HepG2 (cell line): ENCODE measurements around the gene LCAT. TPM values are rescaled to one million over a fixed set of nuclear protein-coding genes. Genes with fewer than 3 reads are reported as not detected.

Source experiments
- TOE1 ChIP-seq: sonication (generic); formaldehyde crosslinking; IDR thresholded peaks from 2 replicates; pipeline ENCODE4 v1.4.0; 2020; ENCODE audit warnings: mild to moderate bottlenecking, missing genetic modification reagents
- ZEB1 ChIP-seq: IDR thresholded peaks from 2 replicates; pipeline ENCODE4 v1.6.1; 2012; ENCODE audit warnings: mild to moderate bottlenecking, low read depth, inconsistent platforms; ENCODE audit not compliant: insufficient replicate concordance
- ZNF816 ChIP-seq: sonication (generic); formaldehyde crosslinking; IDR thresholded peaks from 2 replicates; pipeline ENCODE4 v1.8.0; 2022; ENCODE audit warnings: missing genetic modification reagents, mild to moderate bottlenecking, borderline replicate concordance
- polyA plus RNA-seq, 8 experiments: library from polyadenylated mRNA; depleted of rRNA in 3 of 8; stranded (reverse) in 7 of 8; unstranded in 1 of 8; fragments of >200 nt; fragmentation: Illumina TruSeq in 4 of 8; extraction: Trizol in 4 of 8; gene quantifications; 2 replicates each; pipeline versions ENCODE4 v1.2.1 to v1.2.3, GENCODE V29; 2011 to 2016; ENCODE audit warnings: low read depth in 4 of 8, missing spikeins in 1 of 8, mixed read lengths in 1 of 8; ENCODE audit not compliant: insufficient read depth in 1 of 8
- total RNA-seq, 5 experiments: library from RNA; depleted of rRNA; stranded (reverse); fragments of >200 nt; fragmentation: Illumina TruSeq; extraction: Trizol; gene quantifications; 2 replicates each; pipeline ENCODE4 v1.2.3, GENCODE V29; 2016; ENCODE audit warnings: low read depth in 1 of 5
- TF ChIP-seq, protein P1 (sequence below): sonication (generic); formaldehyde crosslinking; IDR thresholded peaks from 2 replicates; pipeline ENCODE4 v1.5.0; 2020; ENCODE audit warnings: missing genetic modification reagents
- TF ChIP-seq, protein P2 (sequence below): sonication (generic); formaldehyde crosslinking; conservative IDR thresholded peaks from 2 replicates; pipeline ENCODE4 v1.4.0; 2020; ENCODE audit warnings: missing genetic modification reagents
- TF ChIP-seq, protein P3 (sequence below): sonication (generic); formaldehyde crosslinking; IDR thresholded peaks from 2 replicates; pipeline ENCODE4 v1.4.0; 2020; ENCODE audit warnings: missing genetic modification reagents
- TF ChIP-seq, protein P4 (sequence below): sonication (generic); formaldehyde crosslinking; IDR thresholded peaks from 2 replicates; pipeline ENCODE4 v1.8.0; 2022; ENCODE audit warnings: mild to moderate bottlenecking, missing genetic modification reagents; ENCODE audit not compliant: insufficient replicate concordance
- TF ChIP-seq, protein P5 (sequence below): sonication (generic); formaldehyde crosslinking; IDR thresholded peaks from 2 replicates; pipeline ENCODE4 v1.4.0; 2020; ENCODE audit warnings: missing genetic modification reagents, borderline replicate concordance
- TF ChIP-seq, protein P6 (sequence below): sonication (generic); formaldehyde crosslinking; IDR thresholded peaks from 2 replicates; pipeline ENCODE4 v1.5.1; 2020; ENCODE audit warnings: missing genetic modification reagents, mild to moderate bottlenecking, borderline replicate concordance

The LCAT gene
- total and polyA plus RNA-seq, 2 of the 13 experiments (the other 11 are each of a cell fraction or from before 2014, with no cell fraction given) = 36.1 to 38.9 TPM

DNA sequence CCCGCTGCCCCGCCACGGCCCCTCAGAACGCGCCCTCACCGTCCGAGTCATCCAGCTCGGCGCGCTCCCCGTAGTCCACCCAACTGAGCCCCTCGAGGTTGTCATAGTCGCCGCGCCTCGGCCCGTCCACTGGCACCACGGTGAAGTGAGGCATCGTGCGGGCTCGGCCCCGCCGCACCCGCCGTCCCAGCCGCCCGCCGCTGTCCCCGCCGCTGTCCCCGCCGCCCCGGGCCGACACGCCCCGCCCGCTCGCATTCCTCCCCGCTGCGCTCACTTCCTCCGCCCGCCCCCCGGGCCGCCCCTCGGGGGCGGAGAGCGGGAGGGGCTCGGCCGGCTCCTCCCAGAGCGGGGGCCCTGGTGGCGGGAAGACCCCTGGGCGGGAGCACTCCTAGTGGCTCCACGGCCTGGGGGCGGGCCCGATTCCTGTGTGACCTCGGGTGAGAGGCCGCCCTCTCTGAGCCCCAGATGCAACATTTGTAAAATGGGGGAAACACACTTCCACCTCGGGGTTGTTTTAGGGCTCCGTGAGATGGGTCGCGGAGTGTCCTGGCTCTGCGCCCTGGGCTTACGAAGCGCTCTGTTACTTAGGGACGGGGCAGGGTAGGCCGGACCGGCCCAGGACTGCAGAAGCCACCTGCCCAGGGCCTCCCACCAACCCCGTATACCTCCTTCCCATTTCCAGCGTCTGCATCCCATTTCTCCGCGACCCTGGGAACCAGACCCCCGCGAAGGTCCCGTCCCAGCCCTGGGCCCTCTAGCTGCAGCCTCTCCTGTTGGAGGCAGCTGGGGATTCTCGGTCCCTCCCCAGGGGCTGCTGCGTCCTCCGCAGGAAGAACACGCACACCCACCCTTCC, 24.7 kb upstream of the LCAT start, which contains the start of gene SLC12A4 (continued):
- TF ChIP-seq, protein P1, sequence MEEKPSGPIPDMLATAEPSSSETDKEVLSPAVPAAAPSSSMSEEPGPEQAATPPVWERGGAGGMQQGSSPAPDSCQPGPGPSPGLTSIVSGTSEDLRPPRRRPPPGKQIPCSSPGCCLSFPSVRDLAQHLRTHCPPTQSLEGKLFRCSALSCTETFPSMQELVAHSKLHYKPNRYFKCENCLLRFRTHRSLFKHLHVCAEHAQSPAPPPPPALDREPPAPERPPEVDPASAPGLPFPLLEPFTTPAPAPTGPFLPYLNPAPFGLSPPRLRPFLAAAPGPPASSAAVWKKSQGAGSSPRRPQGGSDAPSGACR (CRISPR knock-in tag) = peak; percentile 75; the same call in 1 of the 2 replicates
- no peak for TF ChIP-seq TOE1 (CRISPR knock-in tag)
- TF ChIP-seq ZEB1 = no peak
- TF ChIP-seq, protein P2, sequence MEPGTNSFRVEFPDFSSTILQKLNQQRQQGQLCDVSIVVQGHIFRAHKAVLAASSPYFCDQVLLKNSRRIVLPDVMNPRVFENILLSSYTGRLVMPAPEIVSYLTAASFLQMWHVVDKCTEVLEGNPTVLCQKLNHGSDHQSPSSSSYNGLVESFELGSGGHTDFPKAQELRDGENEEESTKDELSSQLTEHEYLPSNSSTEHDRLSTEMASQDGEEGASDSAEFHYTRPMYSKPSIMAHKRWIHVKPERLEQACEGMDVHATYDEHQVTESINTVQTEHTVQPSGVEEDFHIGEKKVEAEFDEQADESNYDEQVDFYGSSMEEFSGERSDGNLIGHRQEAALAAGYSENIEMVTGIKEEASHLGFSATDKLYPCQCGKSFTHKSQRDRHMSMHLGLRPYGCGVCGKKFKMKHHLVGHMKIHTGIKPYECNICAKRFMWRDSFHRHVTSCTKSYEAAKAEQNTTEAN = 0 out of 2 replicates have a peak, but pooled peaks have one; percentile 15
- TF ChIP-seq, protein P3, sequence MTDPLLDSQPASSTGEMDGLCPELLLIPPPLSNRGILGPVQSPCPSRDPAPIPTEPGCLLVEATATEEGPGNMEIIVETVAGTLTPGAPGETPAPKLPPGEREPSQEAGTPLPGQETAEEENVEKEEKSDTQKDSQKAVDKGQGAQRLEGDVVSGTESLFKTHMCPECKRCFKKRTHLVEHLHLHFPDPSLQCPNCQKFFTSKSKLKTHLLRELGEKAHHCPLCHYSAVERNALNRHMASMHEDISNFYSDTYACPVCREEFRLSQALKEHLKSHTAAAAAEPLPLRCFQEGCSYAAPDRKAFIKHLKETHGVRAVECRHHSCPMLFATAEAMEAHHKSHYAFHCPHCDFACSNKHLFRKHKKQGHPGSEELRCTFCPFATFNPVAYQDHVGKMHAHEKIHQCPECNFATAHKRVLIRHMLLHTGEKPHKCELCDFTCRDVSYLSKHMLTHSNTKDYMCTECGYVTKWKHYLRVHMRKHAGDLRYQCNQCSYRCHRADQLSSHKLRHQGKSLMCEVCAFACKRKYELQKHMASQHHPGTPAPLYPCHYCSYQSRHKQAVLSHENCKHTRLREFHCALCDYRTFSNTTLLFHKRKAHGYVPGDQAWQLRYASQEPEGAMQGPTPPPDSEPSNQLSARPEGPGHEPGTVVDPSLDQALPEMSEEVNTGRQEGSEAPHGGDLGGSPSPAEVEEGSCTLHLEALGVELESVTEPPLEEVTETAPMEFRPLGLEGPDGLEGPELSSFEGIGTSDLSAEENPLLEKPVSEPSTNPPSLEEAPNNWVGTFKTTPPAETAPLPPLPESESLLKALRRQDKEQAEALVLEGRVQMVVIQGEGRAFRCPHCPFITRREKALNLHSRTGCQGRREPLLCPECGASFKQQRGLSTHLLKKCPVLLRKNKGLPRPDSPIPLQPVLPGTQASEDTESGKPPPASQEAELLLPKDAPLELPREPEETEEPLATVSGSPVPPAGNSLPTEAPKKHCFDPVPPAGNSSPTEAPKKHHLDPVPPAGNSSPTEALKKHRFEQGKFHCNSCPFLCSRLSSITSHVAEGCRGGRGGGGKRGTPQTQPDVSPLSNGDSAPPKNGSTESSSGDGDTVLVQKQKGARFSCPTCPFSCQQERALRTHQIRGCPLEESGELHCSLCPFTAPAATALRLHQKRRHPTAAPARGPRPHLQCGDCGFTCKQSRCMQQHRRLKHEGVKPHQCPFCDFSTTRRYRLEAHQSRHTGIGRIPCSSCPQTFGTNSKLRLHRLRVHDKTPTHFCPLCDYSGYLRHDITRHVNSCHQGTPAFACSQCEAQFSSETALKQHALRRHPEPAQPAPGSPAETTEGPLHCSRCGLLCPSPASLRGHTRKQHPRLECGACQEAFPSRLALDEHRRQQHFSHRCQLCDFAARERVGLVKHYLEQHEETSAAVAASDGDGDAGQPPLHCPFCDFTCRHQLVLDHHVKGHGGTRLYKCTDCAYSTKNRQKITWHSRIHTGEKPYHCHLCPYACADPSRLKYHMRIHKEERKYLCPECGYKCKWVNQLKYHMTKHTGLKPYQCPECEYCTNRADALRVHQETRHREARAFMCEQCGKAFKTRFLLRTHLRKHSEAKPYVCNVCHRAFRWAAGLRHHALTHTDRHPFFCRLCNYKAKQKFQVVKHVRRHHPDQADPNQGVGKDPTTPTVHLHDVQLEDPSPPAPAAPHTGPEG (CRISPR knock-in tag) = no peak; the same call in 1 of the 2 replicates
- TF ChIP-seq, protein P4, sequence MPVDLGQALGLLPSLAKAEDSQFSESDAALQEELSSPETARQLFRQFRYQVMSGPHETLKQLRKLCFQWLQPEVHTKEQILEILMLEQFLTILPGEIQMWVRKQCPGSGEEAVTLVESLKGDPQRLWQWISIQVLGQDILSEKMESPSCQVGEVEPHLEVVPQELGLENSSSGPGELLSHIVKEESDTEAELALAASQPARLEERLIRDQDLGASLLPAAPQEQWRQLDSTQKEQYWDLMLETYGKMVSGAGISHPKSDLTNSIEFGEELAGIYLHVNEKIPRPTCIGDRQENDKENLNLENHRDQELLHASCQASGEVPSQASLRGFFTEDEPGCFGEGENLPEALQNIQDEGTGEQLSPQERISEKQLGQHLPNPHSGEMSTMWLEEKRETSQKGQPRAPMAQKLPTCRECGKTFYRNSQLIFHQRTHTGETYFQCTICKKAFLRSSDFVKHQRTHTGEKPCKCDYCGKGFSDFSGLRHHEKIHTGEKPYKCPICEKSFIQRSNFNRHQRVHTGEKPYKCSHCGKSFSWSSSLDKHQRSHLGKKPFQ (CRISPR knock-in tag) = peak; percentile 86
- TF ChIP-seq, protein P5, sequence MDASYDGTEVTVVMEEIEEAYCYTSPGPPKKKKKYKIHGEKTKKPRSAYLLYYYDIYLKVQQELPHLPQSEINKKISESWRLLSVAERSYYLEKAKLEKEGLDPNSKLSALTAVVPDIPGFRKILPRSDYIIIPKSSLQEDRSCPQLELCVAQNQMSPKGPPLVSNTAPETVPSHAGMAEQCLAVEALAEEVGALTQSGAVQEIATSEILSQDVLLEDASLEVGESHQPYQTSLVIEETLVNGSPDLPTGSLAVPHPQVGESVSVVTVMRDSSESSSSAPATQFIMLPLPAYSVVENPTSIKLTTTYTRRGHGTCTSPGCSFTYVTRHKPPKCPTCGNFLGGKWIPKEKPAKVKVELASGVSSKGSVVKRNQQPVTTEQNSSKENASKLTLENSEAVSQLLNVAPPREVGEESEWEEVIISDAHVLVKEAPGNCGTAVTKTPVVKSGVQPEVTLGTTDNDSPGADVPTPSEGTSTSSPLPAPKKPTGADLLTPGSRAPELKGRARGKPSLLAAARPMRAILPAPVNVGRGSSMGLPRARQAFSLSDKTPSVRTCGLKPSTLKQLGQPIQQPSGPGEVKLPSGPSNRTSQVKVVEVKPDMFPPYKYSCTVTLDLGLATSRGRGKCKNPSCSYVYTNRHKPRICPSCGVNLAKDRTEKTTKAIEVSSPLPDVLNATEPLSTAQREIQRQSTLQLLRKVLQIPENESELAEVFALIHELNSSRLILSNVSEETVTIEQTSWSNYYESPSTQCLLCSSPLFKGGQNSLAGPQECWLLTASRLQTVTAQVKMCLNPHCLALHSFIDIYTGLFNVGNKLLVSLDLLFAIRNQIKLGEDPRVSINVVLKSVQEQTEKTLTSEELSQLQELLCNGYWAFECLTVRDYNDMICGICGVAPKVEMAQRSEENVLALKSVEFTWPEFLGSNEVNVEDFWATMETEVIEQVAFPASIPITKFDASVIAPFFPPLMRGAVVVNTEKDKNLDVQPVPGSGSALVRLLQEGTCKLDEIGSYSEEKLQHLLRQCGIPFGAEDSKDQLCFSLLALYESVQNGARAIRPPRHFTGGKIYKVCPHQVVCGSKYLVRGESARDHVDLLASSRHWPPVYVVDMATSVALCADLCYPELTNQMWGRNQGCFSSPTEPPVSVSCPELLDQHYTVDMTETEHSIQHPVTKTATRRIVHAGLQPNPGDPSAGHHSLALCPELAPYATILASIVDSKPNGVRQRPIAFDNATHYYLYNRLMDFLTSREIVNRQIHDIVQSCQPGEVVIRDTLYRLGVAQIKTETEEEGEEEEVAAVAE = 0 out of 2 replicates have a peak, but pooled peaks have one; percentile 23
- TF ChIP-seq, protein P6, sequence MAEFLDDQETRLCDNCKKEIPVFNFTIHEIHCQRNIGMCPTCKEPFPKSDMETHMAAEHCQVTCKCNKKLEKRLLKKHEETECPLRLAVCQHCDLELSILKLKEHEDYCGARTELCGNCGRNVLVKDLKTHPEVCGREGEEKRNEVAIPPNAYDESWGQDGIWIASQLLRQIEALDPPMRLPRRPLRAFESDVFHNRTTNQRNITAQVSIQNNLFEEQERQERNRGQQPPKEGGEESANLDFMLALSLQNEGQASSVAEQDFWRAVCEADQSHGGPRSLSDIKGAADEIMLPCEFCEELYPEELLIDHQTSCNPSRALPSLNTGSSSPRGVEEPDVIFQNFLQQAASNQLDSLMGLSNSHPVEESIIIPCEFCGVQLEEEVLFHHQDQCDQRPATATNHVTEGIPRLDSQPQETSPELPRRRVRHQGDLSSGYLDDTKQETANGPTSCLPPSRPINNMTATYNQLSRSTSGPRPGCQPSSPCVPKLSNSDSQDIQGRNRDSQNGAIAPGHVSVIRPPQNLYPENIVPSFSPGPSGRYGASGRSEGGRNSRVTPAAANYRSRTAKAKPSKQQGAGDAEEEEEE (CRISPR knock-in tag) = no peak
- peak; percentile 77; the same call in 1 of the 2 replicates for TF ChIP-seq ZNF816
